Caco-2 (cell line): ENCODE results near the gene ZSCAN5B. TPM values are rescaled to one million over a fixed set of nuclear protein-coding genes. Genes with fewer than 3 reads are reported as not detected.
"Not testable (repeated sequence)": the region's sequence is repeated elsewhere in the genome, so short reads cannot be mapped to it uniquely, and the experiment has no call there.

ENCODE experiments used
- BruUV-seq: library from RNA; stranded (reverse); fragments of 400-500 nt; replicated peaks from 2 replicates; lab custom pipeline; 2021; lab: Mats Ljungman, UMichigan
- CTCF ChIA-PET: fragments of 300-600 bp; sonication (Branson Sonifier 250); formaldehyde crosslinking; loops from one replicate; lab custom pipeline; 2022; ENCODE audit warnings: antibody characterized with exemption; lab: Charles Lee
- POLR2A ChIA-PET: fragments of 300-600 bp; sonication (Branson Sonifier 250); formaldehyde crosslinking; loops from one replicate; lab custom pipeline; 2022; ENCODE audit warnings: antibody characterized with exemption; lab: Charles Lee
- DNase-seq, 2 experiments: peaks; one replicate each; pipeline versions ENCODE4 v3.0.0 to v3.0.0-alpha.2; 2020 to 2022
- H3K27me3 ChIP-seq: replicated peaks from 2 replicates; pipeline ENCODE4 v1.6.0; 2011; ENCODE audit warnings: low read length; ENCODE audit not compliant: control insufficient read depth, insufficient read depth
- H3K36me3 ChIP-seq: 2 replicates; pipeline ENCODE4 v1.5.1; 2011; ENCODE audit warnings: low read length; ENCODE audit not compliant: control insufficient read depth, insufficient read depth
- H3K4me1 ChIP-seq: fragments of 250-450 bp; sonication (Bioruptor Pico); 2 replicates; pipeline ENCODE4 v1.5.1; 2020; ENCODE audit warnings: mild to moderate bottlenecking
- H3K4me3 ChIP-seq: 2 replicates; pipeline ENCODE4 v1.5.1; 2011; ENCODE audit warnings: low read depth, mild to moderate bottlenecking, control low read depth, low read length
- H3K9me3 ChIP-seq: fragments of 250-450 bp; sonication (Bioruptor Pico); 2 replicates; pipeline ENCODE4 v1.5.1; 2020; ENCODE audit warnings: mild to moderate bottlenecking, moderate library complexity
- H3K27ac Mint-ChIP-seq: one replicate; pipeline ENCODE4 v1.8.0; 2022; ENCODE audit warnings: mixed read lengths; ENCODE audit not compliant: unreplicated experiment
- H3K27me3 Mint-ChIP-seq: one replicate; pipeline ENCODE4 v1.8.0; 2022; ENCODE audit warnings: mixed read lengths; ENCODE audit not compliant: insufficient read depth, unreplicated experiment
- H3K36me3 Mint-ChIP-seq: one replicate; pipeline ENCODE4 v1.8.0; 2022; ENCODE audit warnings: mild to moderate bottlenecking, mixed read lengths; ENCODE audit not compliant: insufficient read depth, unreplicated experiment
- H3K4me1 Mint-ChIP-seq: one replicate; pipeline ENCODE4 v1.8.0; 2022; ENCODE audit warnings: low read depth, mixed read lengths; ENCODE audit not compliant: unreplicated experiment
- H3K4me3 Mint-ChIP-seq: one replicate; pipeline ENCODE4 v1.8.0; 2022; ENCODE audit warnings: mild to moderate bottlenecking, moderate library complexity, mixed read lengths; ENCODE audit not compliant: unreplicated experiment
- H3K9me3 Mint-ChIP-seq: one replicate; pipeline ENCODE4 v1.8.0; 2022; ENCODE audit warnings: mixed read lengths; ENCODE audit not compliant: unreplicated experiment
- intact Hi-C: fragments of 100-400 bp; cut with micrococcal nuclease; formaldehyde crosslinking; loops from one replicate; pipeline ENCODE4 v1.10.0; 2022; ENCODE audit not compliant: unreplicated experiment
- total RNA-seq: library from RNA; stranded (reverse); gene quantifications from 2 replicates; pipeline ENCODE4 v1.2.3, GENCODE V29; 2022
- TF ChIP-seq, protein P1 (sequence below), 2 experiments: fragments of 200-600 bp in 1 of 2; IDR thresholded peaks; 1 replicate in 1 of 2; 2 replicates in 1 of 2; pipeline versions ENCODE4 v1.5.1 to v1.8.0; 2011 to 2022; ENCODE audit warnings: antibody characterized with exemption in 1 of 2, control low read depth in 1 of 2, inconsistent platforms in 1 of 2, low read depth in 1 of 2, low read length in 1 of 2, mild to moderate bottlenecking in 1 of 2, moderate library complexity in 1 of 2; ENCODE audit not compliant: insufficient read depth in 1 of 2, severe bottlenecking in 1 of 2, unreplicated experiment in 1 of 2

The ZSCAN5B gene
- total RNA-seq, 1 experiment from 2014 or later = not detected

DNA sequence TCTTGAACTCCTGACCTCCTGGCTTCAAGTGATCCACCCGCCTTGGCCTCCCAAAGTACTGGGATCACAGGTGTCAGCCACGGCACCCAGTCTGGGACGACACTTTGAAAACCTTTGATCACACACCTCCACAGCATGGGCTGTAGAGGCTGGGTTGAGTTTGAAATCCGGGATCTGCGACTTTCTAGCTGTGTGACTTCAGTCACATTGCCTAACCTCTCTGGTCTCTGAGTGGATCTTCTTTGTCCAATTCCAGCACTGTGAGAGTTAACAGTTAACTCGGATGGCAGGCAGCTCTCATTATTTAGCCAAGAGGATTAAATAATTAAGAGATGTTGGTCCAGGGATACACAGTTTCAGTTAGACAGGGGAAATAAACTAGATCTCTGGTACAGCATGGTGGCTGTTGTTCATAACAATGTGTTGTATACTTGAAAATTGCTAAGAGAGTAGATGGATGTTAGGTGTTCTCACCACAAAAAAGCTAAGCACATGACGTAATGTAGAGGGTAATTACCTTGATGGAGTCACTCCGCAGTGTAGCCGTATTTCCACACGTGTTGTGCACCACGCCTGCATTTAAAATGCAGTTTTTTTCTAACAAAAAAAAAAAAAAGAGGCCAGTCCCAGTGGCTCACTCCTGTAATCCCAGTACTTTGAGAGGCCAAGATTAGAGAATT, 19.9 kb downstream of the ZSCAN5B start:
- BruUV-seq = no TSS peak
- no peaks in the 10 kb centered on the region for H3K9me3 Mint-ChIP-seq
- no peak overlapping the region for H3K27ac Mint-ChIP-seq
- ChIA-PET POLR2A (no interaction called here), CTCF (interaction anchor here (0.9 kb wide), 1 partner anchor 156 kb away, joined by 3 read pairs; no protein-coding TSS in a partner anchor)
- no peaks in the 10 kb centered on the region for H3K36me3 ChIP-seq
- H3K4me1 Mint-ChIP-seq = peaks cover 5% of the 10 kb centered on the region
- H3K4me3 ChIP-seq = no peak overlapping the region
- no peaks in the 10 kb centered on the region for H3K9me3 ChIP-seq
- H3K4me3 Mint-ChIP-seq = no peak overlapping the region
- no peaks in the 10 kb centered on the region for H3K36me3 Mint-ChIP-seq
- DNase-seq = no peak
- peaks cover 17% of the 10 kb centered on the region for H3K27me3 Mint-ChIP-seq
- H3K4me1 ChIP-seq = no peaks in the 10 kb centered on the region
- intact Hi-C loops = no loop called here
- H3K27me3 ChIP-seq = no peaks in the 10 kb centered on the region
- TF ChIP-seq, protein P1, sequence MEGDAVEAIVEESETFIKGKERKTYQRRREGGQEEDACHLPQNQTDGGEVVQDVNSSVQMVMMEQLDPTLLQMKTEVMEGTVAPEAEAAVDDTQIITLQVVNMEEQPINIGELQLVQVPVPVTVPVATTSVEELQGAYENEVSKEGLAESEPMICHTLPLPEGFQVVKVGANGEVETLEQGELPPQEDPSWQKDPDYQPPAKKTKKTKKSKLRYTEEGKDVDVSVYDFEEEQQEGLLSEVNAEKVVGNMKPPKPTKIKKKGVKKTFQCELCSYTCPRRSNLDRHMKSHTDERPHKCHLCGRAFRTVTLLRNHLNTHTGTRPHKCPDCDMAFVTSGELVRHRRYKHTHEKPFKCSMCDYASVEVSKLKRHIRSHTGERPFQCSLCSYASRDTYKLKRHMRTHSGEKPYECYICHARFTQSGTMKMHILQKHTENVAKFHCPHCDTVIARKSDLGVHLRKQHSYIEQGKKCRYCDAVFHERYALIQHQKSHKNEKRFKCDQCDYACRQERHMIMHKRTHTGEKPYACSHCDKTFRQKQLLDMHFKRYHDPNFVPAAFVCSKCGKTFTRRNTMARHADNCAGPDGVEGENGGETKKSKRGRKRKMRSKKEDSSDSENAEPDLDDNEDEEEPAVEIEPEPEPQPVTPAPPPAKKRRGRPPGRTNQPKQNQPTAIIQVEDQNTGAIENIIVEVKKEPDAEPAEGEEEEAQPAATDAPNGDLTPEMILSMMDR (IDR thresholded peaks at IDR 0.05; ENCODE audit: insufficient read depth in 1 of 2, low read depth in 1 of 2, low read length in 1 of 2, severe bottlenecking in 1 of 2, unreplicated experiment in 1 of 2) = no peak

DNA sequence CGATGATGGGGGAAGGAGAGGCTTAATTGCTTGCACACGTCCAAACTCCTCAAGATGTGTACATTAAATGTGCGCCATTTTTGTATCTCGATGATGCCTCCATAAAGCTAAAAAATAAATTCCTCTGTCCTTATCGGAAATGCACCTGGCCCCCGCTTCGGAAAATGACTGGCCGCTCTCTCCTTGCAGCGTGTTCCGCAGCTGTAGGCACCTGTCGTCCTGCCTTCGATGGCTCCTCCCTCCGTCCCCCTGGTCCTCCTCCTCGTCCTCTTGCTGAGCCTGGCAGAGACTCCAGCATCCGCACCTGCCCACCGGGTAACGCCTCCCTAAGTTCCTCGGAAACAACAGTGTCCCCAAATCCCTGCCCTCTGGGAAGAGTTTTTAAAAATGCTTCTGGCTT, 20.7 kb downstream of the ZSCAN5B start:
- H3K36me3 ChIP-seq = no peaks in the 10 kb centered on the region
- BruUV-seq = no TSS peak
- peaks cover 17% of the 10 kb centered on the region for H3K27me3 Mint-ChIP-seq
- H3K36me3 Mint-ChIP-seq = no peaks in the 10 kb centered on the region
- ChIA-PET CTCF (interaction anchor here (0.8 kb wide), 1 partner anchor 21 kb away, joined by 3 read pairs; no protein-coding TSS in a partner anchor), POLR2A (interaction anchor here (0.9 kb wide), 1 partner anchor 548 kb away, joined by 4 read pairs; no protein-coding TSS in a partner anchor)
- H3K27me3 ChIP-seq = no peaks in the 10 kb centered on the region
- H3K27ac Mint-ChIP-seq = no peak overlapping the region
- H3K9me3 ChIP-seq = no peaks in the 10 kb centered on the region
- peaks cover 5% of the 10 kb centered on the region for H3K4me1 Mint-ChIP-seq
- TF ChIP-seq, protein P1 (IDR thresholded peaks at IDR 0.05; ENCODE audit: insufficient read depth in 1 of 2, low read depth in 1 of 2, low read length in 1 of 2, severe bottlenecking in 1 of 2, unreplicated experiment in 1 of 2) = no peak
- intact Hi-C loops = no loop called here
- no peaks in the 10 kb centered on the region for H3K4me1 ChIP-seq
- no peak overlapping the region for H3K4me3 ChIP-seq
- no peak for DNase-seq
- H3K9me3 Mint-ChIP-seq = no peaks in the 10 kb centered on the region
- no peak overlapping the region for H3K4me3 Mint-ChIP-seq

DNA sequence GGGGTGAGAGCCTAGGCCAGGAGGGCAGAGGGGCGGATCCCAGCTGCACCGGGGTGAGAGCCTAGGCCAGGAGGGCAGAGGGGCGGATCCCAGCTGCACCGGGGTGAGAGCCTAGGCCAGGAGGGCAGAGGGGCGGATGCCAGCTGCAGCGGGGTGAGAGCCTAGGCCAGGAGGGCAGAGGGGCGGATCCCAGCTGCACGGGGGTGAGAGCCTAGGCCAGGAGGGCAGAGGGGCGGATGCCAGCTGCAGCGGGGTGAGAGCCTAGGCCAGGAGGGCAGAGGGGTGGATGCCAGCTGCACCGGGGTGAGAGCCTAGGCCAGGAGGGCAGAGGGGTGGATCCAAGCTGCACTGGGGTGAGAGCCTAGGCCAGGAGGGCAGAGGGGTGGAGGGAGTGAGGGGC, 21.3 kb downstream of the ZSCAN5B start:
- H3K4me3 ChIP-seq, DNase-seq, H3K9me3 Mint-ChIP-seq, H3K36me3 Mint-ChIP-seq, BruUV-seq, H3K27me3 ChIP-seq, H3K4me1 Mint-ChIP-seq, H3K36me3 ChIP-seq, intact Hi-C loops, H3K27ac Mint-ChIP-seq, H3K4me3 Mint-ChIP-seq, H3K4me1 ChIP-seq, H3K9me3 ChIP-seq: not testable (repeated sequence)
- ChIA-PET POLR2A (interaction anchor here (0.9 kb wide), 1 partner anchor 548 kb away, joined by 4 read pairs; no protein-coding TSS in a partner anchor), CTCF (interaction anchor here (0.6 to 0.8 kb wide), 2 partner anchors 20 to 107 kb away, joined by 3 read pairs; no protein-coding TSS in a partner anchor)
- peaks cover 14% of the 10 kb centered on the region for H3K27me3 Mint-ChIP-seq

DNA sequence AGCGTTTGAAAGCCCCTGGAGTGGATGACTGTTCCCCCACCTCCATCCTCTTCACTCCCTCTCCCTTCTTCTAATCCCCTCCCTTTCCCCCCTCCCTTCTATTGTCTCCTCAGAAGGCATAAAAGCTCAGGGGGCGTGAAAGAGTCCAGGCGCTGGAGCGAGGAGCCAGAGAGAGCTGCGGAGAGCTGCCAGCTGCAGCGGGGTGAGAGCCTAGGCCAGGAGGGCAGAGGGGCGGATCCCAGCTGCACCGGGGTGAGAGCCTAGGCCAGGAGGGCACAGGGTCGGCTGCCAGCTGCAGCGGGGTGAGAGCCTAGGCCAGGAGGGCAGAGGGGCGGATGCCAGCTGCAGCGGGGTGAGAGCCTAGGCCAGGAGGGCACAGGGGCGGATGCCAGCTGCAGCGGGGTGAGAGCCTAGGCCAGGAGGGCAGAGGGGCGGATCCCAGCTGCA, 21.7 kb downstream of the ZSCAN5B start, which contains the start of gene GALP:
GALP (plus strand) TSS at position 148 of the 447 bp plus-strand sequence. CDS start 1,101 bp downstream, outside the sequence.
- H3K4me3 Mint-ChIP-seq, BruUV-seq, H3K9me3 Mint-ChIP-seq, H3K36me3 ChIP-seq, H3K4me3 ChIP-seq, H3K36me3 Mint-ChIP-seq, H3K4me1 ChIP-seq, H3K9me3 ChIP-seq, H3K27me3 ChIP-seq, intact Hi-C loops, H3K4me1 Mint-ChIP-seq, H3K27ac Mint-ChIP-seq, DNase-seq: not testable (repeated sequence)
- H3K27me3 Mint-ChIP-seq = peaks cover 14% of the 10 kb centered on the region
- POLR2A ChIA-PET = interaction anchor here (0.9 kb wide), 1 partner anchor 547 kb away, joined by 4 read pairs; no protein-coding TSS in a partner anchor
- CTCF ChIA-PET = interaction anchor here (0.6 kb wide), 1 partner anchor 106 kb away, joined by 3 read pairs; no protein-coding TSS in a partner anchor
